Erythroblast (primary cell): ENCODE results near the gene GNAT2.

ENCODE experiments used
- GATA1 ChIP-seq: IDR thresholded peaks from 2 replicates; pipeline ENCODE4 v1.6.1; 2011; ENCODE audit warnings: low read depth, mild to moderate bottlenecking, control low read depth, low read length, moderate library complexity
- POLR2A ChIP-seq: IDR thresholded peaks from 2 replicates; pipeline ENCODE4 v1.6.1; 2011; ENCODE audit warnings: mild to moderate bottlenecking, low read length

DNA sequence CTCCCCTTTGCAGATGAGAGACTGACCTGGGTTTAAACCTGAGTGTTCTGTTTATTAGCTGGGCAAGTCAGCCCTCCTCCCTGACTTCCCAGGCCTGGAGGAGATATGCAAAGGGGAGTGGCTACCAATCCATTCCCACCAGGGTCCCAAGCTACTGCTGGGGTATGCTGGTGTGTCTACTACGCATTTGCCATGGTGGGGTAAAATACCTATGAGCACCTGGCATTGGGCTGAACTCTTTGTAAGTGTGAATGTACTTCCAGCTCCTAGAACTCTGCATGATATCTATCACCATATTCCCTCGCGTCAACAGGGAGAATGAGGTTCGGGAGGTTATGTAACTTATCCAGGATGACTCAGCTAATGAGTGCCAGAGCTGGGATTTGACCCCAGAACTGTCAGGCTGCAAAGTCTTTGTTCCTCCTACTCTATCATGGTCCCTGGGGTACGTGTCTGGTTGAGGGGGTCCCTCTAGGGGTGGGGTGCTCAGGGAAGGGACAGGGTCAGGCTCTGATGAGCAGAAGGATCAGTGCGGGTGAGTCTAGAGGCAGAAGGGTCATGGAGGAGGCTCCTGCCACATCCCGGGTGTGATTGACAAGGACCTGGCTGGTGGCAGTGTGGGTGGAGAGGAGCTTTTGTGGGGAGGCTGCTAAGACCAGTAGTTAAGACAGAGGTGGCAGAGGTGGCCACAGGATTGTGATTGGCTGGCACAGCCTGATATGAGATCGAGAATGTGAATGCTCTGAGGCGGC lies 17.0 kb upstream of the GNAT2 start:
- no peak for TF ChIP-seq POLR2A
- no peak for TF ChIP-seq GATA1
